ENCODE measurements around the gene SH3RF3.

The SH3RF3 gene

GRCh38 chr2:109349503-109350465 lies 220.8 kb downstream of the SH3RF3 start:
- no peak for TF ChIP-seq ZFP3 (CRISPR knock-in tag; IDR thresholded peaks at IDR 0.05)
- TF ChIP-seq TOX (CRISPR knock-in tag; IDR thresholded peaks at IDR 0.05; ENCODE audit: borderline replicate concordance): no peak
- no peak for TF ChIP-seq ESRRG (CRISPR knock-in tag; IDR thresholded peaks at IDR 0.05)
- TF ChIP-seq GLIS3 (CRISPR knock-in tag; IDR thresholded peaks at IDR 0.05): no peak
- TF ChIP-seq BACH2 (CRISPR knock-in tag; IDR thresholded peaks at IDR 0.05; ENCODE audit: borderline replicate concordance): no peak
- TF ChIP-seq ZFP30 (CRISPR knock-in tag; IDR thresholded peaks at IDR 0.05): no peak
- no peak for TF ChIP-seq RARB (CRISPR knock-in tag; IDR thresholded peaks at IDR 0.05)
- no peak for TF ChIP-seq PPARA (CRISPR knock-in tag; IDR thresholded peaks at IDR 0.05; ENCODE audit: borderline replicate concordance)
- no peak for TF ChIP-seq POU6F1 (CRISPR knock-in tag; IDR thresholded peaks at IDR 0.05; ENCODE audit: borderline replicate concordance, low read depth)
- TF ChIP-seq TCF4 (CRISPR knock-in tag; IDR thresholded peaks at IDR 0.05; ENCODE audit: borderline replicate concordance): no peak
- no peak for TF ChIP-seq ZNF565 (CRISPR knock-in tag; conservative IDR thresholded peaks at IDR 0.05; ENCODE audit: low read depth)
- TF ChIP-seq OSR1 (CRISPR knock-in tag; IDR thresholded peaks at IDR 0.05): no peak
- no peak for TF ChIP-seq ZNF8 (CRISPR knock-in tag; IDR thresholded peaks at IDR 0.05)
- no peak for TF ChIP-seq ISL1 (CRISPR knock-in tag; IDR thresholded peaks at IDR 0.05)
- no peak for TF ChIP-seq SNAI2 (CRISPR knock-in tag; IDR thresholded peaks at IDR 0.05)
- TF ChIP-seq CSDC2 (CRISPR knock-in tag; IDR thresholded peaks at IDR 0.05): no peak
- no peak for TF ChIP-seq CREB5 (CRISPR knock-in tag; IDR thresholded peaks at IDR 0.05; ENCODE audit: low read depth)
- ATAC-seq: peak; percentile 18; the same call in 2 of the 3 replicates

- ATAC-seq: peak; percentile 32
- TF ChIP-seq ZFP30 (CRISPR knock-in tag; IDR thresholded peaks at IDR 0.05) (no peak), ZFP3 (CRISPR knock-in tag; IDR thresholded peaks at IDR 0.05) (no peak), GLIS3 (CRISPR knock-in tag; IDR thresholded peaks at IDR 0.05) (no peak), OSR1 (CRISPR knock-in tag; IDR thresholded peaks at IDR 0.05) (no peak), RARB (CRISPR knock-in tag; IDR thresholded peaks at IDR 0.05) (no peak), BACH2 (CRISPR knock-in tag; IDR thresholded peaks at IDR 0.05; ENCODE audit: borderline replicate concordance) (no peak), TSHZ2 (CRISPR knock-in tag; IDR thresholded peaks at IDR 0.05) (no peak), ARNTL (CRISPR knock-in tag; IDR thresholded peaks at IDR 0.05; ENCODE audit: borderline replicate concordance, low read depth) (no peak), ZNF8 (CRISPR knock-in tag; IDR thresholded peaks at IDR 0.05) (no peak), ZNF565 (CRISPR knock-in tag; conservative IDR thresholded peaks at IDR 0.05; ENCODE audit: low read depth) (no peak), PPARA (CRISPR knock-in tag; IDR thresholded peaks at IDR 0.05; ENCODE audit: borderline replicate concordance) (no peak), ESRRG (CRISPR knock-in tag; IDR thresholded peaks at IDR 0.05) (no peak), CSRNP3 (CRISPR knock-in tag; IDR thresholded peaks at IDR 0.05) (no peak), SNAI2 (CRISPR knock-in tag; IDR thresholded peaks at IDR 0.05) (no peak)
Observed at GRCh38 chr2:109350526-109350925, 221.5 kb downstream of the SH3RF3 start.

- TF ChIP-seq CSRNP3 (CRISPR knock-in tag; IDR thresholded peaks at IDR 0.05) (no peak), RARB (CRISPR knock-in tag; IDR thresholded peaks at IDR 0.05) (no peak), CREB5 (CRISPR knock-in tag; IDR thresholded peaks at IDR 0.05; ENCODE audit: low read depth) (no peak), CSDC2 (CRISPR knock-in tag; IDR thresholded peaks at IDR 0.05) (no peak), ZC3H10 (CRISPR knock-in tag; IDR thresholded peaks at IDR 0.05) (no peak), ISL1 (CRISPR knock-in tag; IDR thresholded peaks at IDR 0.05) (no peak), ESRRG (CRISPR knock-in tag; IDR thresholded peaks at IDR 0.05) (no peak), OSR1 (CRISPR knock-in tag; IDR thresholded peaks at IDR 0.05) (no peak), ARNTL (CRISPR knock-in tag; IDR thresholded peaks at IDR 0.05; ENCODE audit: borderline replicate concordance, low read depth) (no peak), TSHZ2 (CRISPR knock-in tag; IDR thresholded peaks at IDR 0.05) (no peak)
- ATAC-seq: peak; percentile 74
Observed at GRCh38 chr2:109351164-109351756, 222.3 kb downstream of the SH3RF3 start.

Data from SK-N-SH treated with all-trans-retinoic acid at 6 μM for 48 hours (cell line).